ENCODE results near the gene CADM2.
"Not testable (repeated sequence)": the region's sequence is repeated elsewhere in the genome, so short reads cannot be mapped to it uniquely, and the experiment has no call there.

Gene CADM2

DNA sequence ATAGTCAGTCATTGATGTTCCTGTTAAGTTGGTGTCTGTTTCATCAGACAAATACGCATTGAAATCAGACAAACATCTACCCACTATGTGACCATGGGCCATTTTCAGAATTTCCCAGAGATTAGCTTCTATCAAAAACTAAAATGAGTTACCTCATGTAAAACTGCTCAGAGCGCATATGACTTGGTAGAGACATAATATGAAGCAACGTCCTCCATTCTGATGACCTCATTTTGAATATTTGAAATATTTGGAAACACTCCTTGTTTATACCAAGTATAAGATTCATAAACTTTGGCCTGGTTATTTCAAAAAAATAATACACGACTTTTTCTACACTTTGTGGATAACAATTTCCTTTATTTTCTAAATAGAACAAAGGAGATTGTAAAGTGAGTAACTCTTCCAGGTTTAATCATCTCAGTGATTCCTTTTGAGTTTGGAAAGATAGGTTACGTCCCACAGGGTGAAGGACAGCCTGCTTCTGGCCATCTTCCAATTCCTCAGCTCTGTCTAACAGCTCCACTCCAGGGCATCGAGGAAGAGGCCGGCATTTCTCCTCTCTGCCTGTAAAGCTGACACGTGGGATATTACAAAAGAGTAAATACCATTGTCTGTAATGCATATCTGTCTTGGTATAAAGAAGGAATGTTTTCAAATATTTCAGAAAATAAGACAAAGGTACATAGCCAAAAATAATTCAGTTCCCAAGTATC lies 122.6 kb downstream of the CADM2 start:
- no peak for DNase-seq

GRCh38 chr3:85090495-85090894 lies 131.7 kb downstream of the CADM2 start:
- DNase-seq = no peak

- DNase-seq = no peak
Measured at GRCh38 chr3:85100316-85100715, 141.5 kb downstream of the CADM2 start.

- DNase-seq = no peak
Measured at GRCh38 chr3:85102781-85103180, 144.0 kb downstream of the CADM2 start.

DNA sequence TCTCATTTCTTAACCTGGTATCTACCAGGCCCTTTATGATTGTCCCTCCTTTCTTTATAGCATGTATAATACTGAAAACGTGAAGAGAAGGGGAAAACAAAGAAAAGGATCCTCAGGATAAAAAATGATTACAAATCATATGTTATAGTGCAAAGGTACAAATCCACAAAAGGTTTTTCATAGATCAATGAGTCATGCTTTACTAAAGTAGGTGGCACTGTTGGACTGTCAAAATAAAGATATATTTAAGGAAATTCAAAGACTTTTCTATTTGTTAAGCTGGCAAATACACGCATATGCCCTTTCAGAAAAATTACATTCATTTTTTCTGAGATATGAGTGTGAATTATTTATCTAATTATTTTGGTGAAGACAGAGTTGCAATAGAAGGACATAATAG lies 151.6 kb downstream of the CADM2 start:
- DNase-seq = no peak

GRCh38 chr3:85120879-85121278 lies 162.1 kb downstream of the CADM2 start:
- DNase-seq = no peak

GRCh38 chr3:85132864-85133263 lies 174.1 kb downstream of the CADM2 start:
- not testable (repeated sequence) for DNase-seq

GRCh38 chr3:85133691-85134420 lies 175.1 kb downstream of the CADM2 start:
- DNase-seq = not testable (repeated sequence)

DNA sequence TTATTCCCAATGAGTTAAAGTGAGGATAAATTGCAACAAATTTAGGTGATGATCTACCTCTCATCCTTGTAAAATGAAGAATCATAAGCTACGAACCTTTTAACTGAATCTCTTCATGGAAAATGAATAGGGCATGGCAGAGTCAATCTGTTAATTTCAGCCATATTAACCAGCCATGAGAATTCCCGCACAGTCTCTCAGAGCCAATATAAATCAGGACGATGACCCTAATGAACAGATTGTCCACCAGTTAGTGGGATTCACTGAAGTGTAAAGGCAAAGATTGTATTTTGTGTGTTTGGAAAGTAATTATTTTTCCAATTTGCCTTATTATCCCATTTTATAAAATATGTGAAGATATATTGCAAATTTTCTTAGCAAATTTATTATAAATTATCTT lies 183.8 kb downstream of the CADM2 start:
- DNase-seq = no peak

- DNase-seq = no peak
Measured at GRCh38 chr3:85148036-85148435, 189.2 kb downstream of the CADM2 start.

- no peak for DNase-seq
Measured at GRCh38 chr3:85151555-85151954, 192.8 kb downstream of the CADM2 start.

GRCh38 chr3:85153279-85153678 lies 194.5 kb downstream of the CADM2 start:
- not testable (repeated sequence) for DNase-seq

- no peak for DNase-seq
Measured at GRCh38 chr3:85159376-85159775, 200.6 kb downstream of the CADM2 start.

DNA sequence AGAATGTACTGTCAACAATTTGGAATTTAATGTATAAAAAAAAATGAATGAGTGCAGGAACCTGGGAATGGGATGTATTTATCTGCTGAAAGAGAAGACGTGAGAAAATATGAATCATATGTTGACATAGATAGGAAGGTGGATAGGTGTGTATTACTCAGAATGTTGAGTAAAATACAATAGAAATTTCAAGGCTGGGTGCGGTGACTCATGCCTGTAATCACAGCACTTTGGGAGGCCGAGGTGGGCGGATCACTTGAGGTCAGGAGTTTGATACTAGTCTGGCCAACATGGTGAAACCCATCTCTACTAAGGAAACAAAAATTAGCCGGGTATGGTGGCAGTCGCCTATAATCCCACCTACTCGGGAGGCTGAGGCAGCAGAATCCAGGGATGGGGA lies 202.8 kb downstream of the CADM2 start:
- DNase-seq = no peak

- DNase-seq = no peak
Measured at GRCh38 chr3:85162905-85163304, 204.1 kb downstream of the CADM2 start.

- DNase-seq = no peak
Measured at GRCh38 chr3:85164436-85164835, 205.6 kb downstream of the CADM2 start.

GRCh38 chr3:85167576-85167975 lies 208.8 kb downstream of the CADM2 start:
- no peak for DNase-seq

GRCh38 chr3:85170646-85171045 lies 211.9 kb downstream of the CADM2 start:
- no peak for DNase-seq

DNA sequence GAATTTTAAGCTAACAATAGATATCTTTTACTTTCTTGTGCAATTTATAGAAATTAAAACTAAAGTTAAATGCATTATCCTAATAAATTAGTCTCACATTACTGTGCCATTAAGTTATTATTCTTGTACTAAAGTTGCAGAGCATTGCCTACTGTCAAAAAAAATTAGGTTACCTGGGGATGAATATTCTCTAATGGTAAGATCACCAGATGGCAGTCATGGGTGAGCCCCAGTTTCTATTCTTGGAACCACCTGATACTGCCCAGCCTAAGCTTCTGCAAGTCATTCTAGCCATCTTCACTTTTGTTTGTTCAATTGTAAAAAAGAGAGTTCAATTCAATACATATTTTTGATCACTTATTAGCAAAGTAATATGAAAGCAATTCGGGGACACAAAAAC lies 213.2 kb downstream of the CADM2 start:
- no peak for DNase-seq

- no peak for DNase-seq
Measured at GRCh38 chr3:85176799-85177198, 218.0 kb downstream of the CADM2 start.

DNA sequence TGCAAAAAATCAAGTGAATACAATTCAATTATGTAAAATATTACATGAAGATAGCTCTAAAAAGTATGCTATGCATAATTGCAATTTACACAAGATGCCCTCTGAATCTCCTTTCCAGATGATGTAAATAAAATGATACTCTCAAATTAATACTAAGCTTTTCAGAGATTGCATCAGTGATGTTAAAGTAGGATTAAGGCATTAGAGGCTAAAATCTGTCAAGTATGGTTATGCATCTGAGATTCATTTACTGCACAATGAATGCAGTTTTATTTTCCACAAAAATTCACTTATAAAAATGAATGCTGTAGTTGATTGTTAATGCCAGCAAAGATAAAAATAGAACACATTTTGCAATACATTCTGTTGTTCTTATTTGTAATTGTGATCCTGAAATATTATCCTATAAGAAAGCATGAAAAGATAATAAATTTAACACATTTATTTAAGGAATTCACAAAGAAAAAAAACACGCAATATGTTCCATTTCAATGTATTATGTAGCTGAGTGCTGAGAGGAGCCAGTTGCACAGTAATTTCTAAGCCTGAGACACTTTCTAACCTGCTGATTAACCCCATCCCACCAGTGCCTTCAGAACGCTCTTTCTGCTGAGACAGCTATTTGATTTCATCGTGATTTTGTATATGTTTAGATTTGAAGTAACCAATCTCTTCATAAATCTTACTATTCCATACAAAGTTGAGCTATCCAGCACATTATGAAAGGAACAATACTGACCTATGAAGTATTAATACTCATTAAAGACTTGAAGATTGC lies 224.4 kb downstream of the CADM2 start:
- DNase-seq = no peak

- no peak for DNase-seq
Measured at GRCh38 chr3:85185495-85185894, 226.7 kb downstream of the CADM2 start.

GRCh38 chr3:85189731-85190130 lies 230.9 kb downstream of the CADM2 start:
- no peak for DNase-seq

- DNase-seq = no peak
Measured at GRCh38 chr3:85193565-85193964, 234.8 kb downstream of the CADM2 start.
